Suprapubic skin (tissue), 4 donors: ENCODE measurements around the gene MKKS. TPM values are rescaled to one million over a fixed set of nuclear protein-coding genes. Genes with fewer than 3 reads are reported as not detected.

Experiments
- DNase-seq, 2 donors: peaks; one replicate each; pipeline ENCODE4 v3.0.0-alpha.2; 2019; ENCODE audit warnings: low spot score in 2 of 2
- H3K27ac ChIP-seq: fragments of 200-600 bp; sonication (generic); one replicate; pipeline ENCODE4 v1.5.1; 2019
- H3K27me3 ChIP-seq: fragments of 200-600 bp; sonication (generic); one replicate; pipeline ENCODE4 v1.5.1; 2019
- H3K36me3 ChIP-seq: fragments of 200-600 bp; sonication (generic); one replicate; pipeline ENCODE4 v1.5.1; 2019
- H3K4me1 ChIP-seq: fragments of 200-600 bp; sonication (generic); one replicate; pipeline ENCODE4 v1.5.1; 2019
- H3K4me3 ChIP-seq: fragments of 200-600 bp; sonication (generic); one replicate; pipeline ENCODE4 v1.5.1; 2019; ENCODE audit warnings: mild to moderate bottlenecking
- H3K9me3 ChIP-seq: fragments of 200-600 bp; sonication (generic); one replicate; pipeline ENCODE4 v1.5.1; 2019
- EP300 ChIP-seq: sonication (generic); formaldehyde crosslinking; IDR thresholded peaks from one replicate; pipeline ENCODE4 v1.6.1; 2017; ENCODE audit warnings: antibody characterized with exemption
- POLR2A ChIP-seq, 2 donors: fragments of 450-650 bp; IDR thresholded peaks; one replicate each; pipeline ENCODE4 v1.6.1; 2017; ENCODE audit warnings: antibody characterized with exemption in 2 of 2, mild to moderate bottlenecking in 2 of 2, moderate library complexity in 2 of 2
- POLR2AphosphoS5 ChIP-seq, 3 donors: sonication (generic); formaldehyde crosslinking; IDR thresholded peaks; one replicate each; pipeline ENCODE4 v1.6.1; 2017; ENCODE audit warnings: antibody characterized with exemption in 3 of 3
- WGBS: methylation state at CpG from one replicate; pipeline ENCODE4 v1.1.5; 2018; 5-methylcytosine and 5-hydroxymethylcytosine counted together
- total RNA-seq, 4 donors: library from RNA; depleted of rRNA; stranded (reverse); fragments of >200 nt; gene quantifications; one replicate each; pipeline ENCODE4 v1.1.0, GENCODE V29; 2016
- TF ChIP-seq, protein P1 (sequence below), 2 donors: fragments of 200-600 bp in 1 of 2; fragments of 450-650 bp in 1 of 2; sonication (generic) in 1 of 2; IDR thresholded peaks; one replicate each; pipeline ENCODE4 v1.5.1; 2016 to 2019; ENCODE audit warnings: antibody characterized with exemption in 2 of 2, mild to moderate bottlenecking in 1 of 2, moderate library complexity in 1 of 2

The MKKS gene
- total RNA-seq, 4 donors from 2014 or later = 8.7 to 11.2 (median 9.6) TPM

DNA sequence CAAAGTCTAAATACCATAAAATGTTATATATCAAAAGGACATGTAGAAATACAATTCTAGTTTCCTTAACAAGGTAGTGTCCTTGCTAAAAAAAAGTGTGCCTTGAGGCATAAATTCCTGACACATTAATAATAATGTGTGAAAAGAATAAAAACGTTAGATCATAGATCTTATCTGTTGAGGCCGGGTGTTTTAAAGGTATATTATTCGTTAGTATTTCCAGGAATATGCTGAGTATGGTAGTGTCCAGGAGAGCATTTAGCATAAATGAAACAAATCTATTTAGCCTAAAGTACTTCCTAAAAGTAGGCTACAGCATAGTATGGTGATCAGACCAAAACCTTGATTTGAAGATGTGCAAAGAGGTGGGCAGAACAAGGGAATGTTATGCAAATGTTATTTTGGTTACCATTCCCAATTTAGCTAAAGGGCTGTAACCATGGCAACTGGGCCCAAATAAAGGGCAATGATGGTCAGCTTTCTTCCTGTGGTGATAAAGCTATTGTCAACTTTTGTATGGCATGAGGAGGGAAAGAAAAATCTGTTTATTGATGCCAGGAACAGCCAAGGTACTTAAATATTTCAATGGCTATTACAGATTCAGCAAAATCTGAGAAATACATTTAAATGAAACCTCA is 18.9 kb downstream of the MKKS start:
- no peak overlapping the region for H3K27ac ChIP-seq
- H3K36me3 ChIP-seq = peaks cover 12% of the 10 kb centered on the region
- no peaks in the 10 kb centered on the region for H3K27me3 ChIP-seq
- TF ChIP-seq POLR2AphosphoS5 (IDR thresholded peaks at IDR 0.05) (no peak), POLR2A (IDR thresholded peaks at IDR 0.05) (no peak)
- no peaks in the 10 kb centered on the region for H3K9me3 ChIP-seq
- 31% methylated on average over 3 of the region's 3 CpGs for WGBS
- peaks cover 7% of the 10 kb centered on the region for H3K4me1 ChIP-seq
- no peak overlapping the region for H3K4me3 ChIP-seq
- no peak for DNase-seq

DNA sequence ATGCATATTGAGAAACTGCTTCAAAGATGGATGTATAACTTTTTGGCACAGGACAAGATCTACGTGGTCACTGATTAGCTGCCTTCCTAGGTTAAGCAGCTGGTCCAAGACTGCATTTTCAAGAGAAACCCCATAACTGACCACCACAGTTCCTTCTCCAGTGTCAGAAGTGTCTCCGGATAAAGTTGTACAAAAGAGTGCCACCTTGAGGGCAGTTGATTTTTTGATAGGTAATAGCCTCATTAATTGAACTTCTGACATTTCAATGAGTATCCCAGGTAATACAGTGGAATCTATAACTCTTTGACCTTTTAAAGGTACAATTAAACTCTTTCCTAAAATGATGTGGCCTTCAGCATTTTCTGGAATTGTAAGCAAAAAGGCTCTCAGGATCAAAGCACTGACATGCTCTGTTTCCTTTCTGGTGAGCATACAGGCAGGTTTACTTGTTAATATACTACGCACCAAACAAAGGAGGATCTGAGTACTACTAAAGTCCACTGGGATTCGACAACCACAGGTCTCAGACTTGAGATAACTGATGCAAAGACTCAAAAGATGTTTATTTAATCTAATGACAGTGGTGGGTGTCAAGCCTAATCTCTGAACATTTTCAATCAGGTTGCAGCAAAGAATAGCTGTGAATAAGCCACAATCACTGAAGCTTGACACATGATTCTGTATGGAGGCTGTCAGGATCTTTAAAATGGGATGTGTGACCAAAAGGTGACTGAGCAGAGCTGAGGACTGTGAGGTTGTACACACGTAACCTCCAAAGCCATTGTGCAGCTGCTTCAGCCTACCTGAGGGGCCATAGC is 21.2 kb downstream of the MKKS start:
- no peaks in the 10 kb centered on the region for H3K9me3 ChIP-seq
- H3K36me3 ChIP-seq = peaks cover 8% of the 10 kb centered on the region
- 81% methylated on average over 5 of the region's 5 CpGs for WGBS
- DNase-seq = no peak
- peaks cover 7% of the 10 kb centered on the region for H3K4me1 ChIP-seq
- no peaks in the 10 kb centered on the region for H3K27me3 ChIP-seq
- no peak overlapping the region for H3K27ac ChIP-seq
- no peak overlapping the region for H3K4me3 ChIP-seq
- TF ChIP-seq, protein P1, sequence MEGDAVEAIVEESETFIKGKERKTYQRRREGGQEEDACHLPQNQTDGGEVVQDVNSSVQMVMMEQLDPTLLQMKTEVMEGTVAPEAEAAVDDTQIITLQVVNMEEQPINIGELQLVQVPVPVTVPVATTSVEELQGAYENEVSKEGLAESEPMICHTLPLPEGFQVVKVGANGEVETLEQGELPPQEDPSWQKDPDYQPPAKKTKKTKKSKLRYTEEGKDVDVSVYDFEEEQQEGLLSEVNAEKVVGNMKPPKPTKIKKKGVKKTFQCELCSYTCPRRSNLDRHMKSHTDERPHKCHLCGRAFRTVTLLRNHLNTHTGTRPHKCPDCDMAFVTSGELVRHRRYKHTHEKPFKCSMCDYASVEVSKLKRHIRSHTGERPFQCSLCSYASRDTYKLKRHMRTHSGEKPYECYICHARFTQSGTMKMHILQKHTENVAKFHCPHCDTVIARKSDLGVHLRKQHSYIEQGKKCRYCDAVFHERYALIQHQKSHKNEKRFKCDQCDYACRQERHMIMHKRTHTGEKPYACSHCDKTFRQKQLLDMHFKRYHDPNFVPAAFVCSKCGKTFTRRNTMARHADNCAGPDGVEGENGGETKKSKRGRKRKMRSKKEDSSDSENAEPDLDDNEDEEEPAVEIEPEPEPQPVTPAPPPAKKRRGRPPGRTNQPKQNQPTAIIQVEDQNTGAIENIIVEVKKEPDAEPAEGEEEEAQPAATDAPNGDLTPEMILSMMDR (IDR thresholded peaks at IDR 0.05) = no peak
- TF ChIP-seq EP300 (no peak), POLR2AphosphoS5 (IDR thresholded peaks at IDR 0.05) (no peak), POLR2A (IDR thresholded peaks at IDR 0.05) (no peak)

GRCh38 chr20:10411673-10412072 is 22.3 kb downstream of the MKKS start:
- Histone ChIP-seq H3K36me3 (peaks cover 13% of the 10 kb centered on the region), H3K4me1 (peaks cover 7% of the 10 kb centered on the region), H3K4me3 (no peak overlapping the region), H3K27me3 (no peaks in the 10 kb centered on the region), H3K27ac (no peak overlapping the region), H3K9me3 (no peaks in the 10 kb centered on the region)
- TF ChIP-seq, protein P1 (IDR thresholded peaks at IDR 0.05) = no peak
- no peak for TF ChIP-seq POLR2AphosphoS5 (IDR thresholded peaks at IDR 0.05)
- no peak for TF ChIP-seq EP300
- no peak for TF ChIP-seq POLR2A (IDR thresholded peaks at IDR 0.05)
- 79% methylated on average over 1 of the region's 1 CpG for WGBS
- DNase-seq = no peak

DNA sequence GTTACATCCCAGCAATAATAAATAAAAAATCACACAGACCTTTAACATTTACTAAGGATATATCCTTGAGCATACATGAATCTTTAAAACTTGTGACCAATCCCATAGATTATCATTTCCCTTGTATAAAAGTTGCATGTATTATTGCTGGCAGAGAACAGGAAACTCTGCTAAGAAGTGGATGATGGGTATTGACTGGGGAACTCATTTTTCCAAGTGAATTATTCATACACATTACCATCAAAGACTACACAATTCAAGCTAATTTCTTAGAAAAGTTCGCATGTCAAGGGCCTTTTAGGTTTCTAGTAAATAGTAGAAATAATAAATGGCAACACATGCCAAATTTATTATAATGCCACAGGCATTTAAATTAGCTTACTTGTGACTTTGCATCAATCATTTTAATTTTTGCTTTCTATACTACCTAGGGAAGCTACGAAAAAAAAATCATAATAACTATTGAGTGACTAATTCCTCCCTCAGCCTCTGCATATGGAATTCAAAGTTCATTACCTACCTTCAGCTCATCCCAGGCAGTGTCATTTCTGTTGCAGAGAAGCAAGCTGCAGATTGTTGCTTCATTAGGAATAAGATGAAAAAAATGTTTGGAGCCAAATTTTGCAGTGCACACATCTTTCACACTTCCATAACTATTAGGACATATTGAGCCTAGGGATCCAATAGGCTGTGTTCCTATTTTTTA is 25.8 kb downstream of the MKKS start:
- 85% methylated on average over 2 of the region's 2 CpGs for WGBS
- Histone ChIP-seq H3K36me3 (peaks cover 23% of the 10 kb centered on the region), H3K27me3 (no peaks in the 10 kb centered on the region), H3K9me3 (no peaks in the 10 kb centered on the region), H3K27ac (no peak overlapping the region), H3K4me3 (no peak overlapping the region), H3K4me1 (no peaks in the 10 kb centered on the region)
- no peak for TF ChIP-seq EP300
- TF ChIP-seq, protein P1 (IDR thresholded peaks at IDR 0.05) = no peak
- TF ChIP-seq POLR2AphosphoS5 (IDR thresholded peaks at IDR 0.05) = no peak
- TF ChIP-seq POLR2A (IDR thresholded peaks at IDR 0.05) = no peak
- DNase-seq = no peak

GRCh38 chr20:10404959-10405530 is 29.0 kb downstream of the MKKS start:
- H3K4me1 ChIP-seq = no peaks in the 10 kb centered on the region
- 73% methylated on average over 4 of the region's 4 CpGs for WGBS
- no peaks in the 10 kb centered on the region for H3K27me3 ChIP-seq
- no peak overlapping the region for H3K27ac ChIP-seq
- TF ChIP-seq EP300 (no peak), POLR2AphosphoS5 (IDR thresholded peaks at IDR 0.05) (no peak), POLR2A (IDR thresholded peaks at IDR 0.05) (no peak)
- TF ChIP-seq, protein P1 (IDR thresholded peaks at IDR 0.05) = no peak
- H3K4me3 ChIP-seq = no peak overlapping the region
- H3K36me3 ChIP-seq = peaks cover 16% of the 10 kb centered on the region
- H3K9me3 ChIP-seq = no peaks in the 10 kb centered on the region
- no peak for DNase-seq
